VCaP (cell line): Measurements from ENCODE around the gene CHDH.
A peak's percentile ranks its signal among the peaks of the same experiment; 100 is the strongest.

Experiments used
- H3K27ac ChIP-seq: fragments of 450-650 bp; 2 replicates; pipeline ENCODE4 v1.5.1; 2017
- CTCF ChIP-seq: fragments of 450-650 bp; conservative IDR thresholded peaks from 2 replicates; pipeline ENCODE4 v1.5.1; 2017; ENCODE audit warnings: mild to moderate bottlenecking, moderate library complexity

The CHDH gene, protein sequence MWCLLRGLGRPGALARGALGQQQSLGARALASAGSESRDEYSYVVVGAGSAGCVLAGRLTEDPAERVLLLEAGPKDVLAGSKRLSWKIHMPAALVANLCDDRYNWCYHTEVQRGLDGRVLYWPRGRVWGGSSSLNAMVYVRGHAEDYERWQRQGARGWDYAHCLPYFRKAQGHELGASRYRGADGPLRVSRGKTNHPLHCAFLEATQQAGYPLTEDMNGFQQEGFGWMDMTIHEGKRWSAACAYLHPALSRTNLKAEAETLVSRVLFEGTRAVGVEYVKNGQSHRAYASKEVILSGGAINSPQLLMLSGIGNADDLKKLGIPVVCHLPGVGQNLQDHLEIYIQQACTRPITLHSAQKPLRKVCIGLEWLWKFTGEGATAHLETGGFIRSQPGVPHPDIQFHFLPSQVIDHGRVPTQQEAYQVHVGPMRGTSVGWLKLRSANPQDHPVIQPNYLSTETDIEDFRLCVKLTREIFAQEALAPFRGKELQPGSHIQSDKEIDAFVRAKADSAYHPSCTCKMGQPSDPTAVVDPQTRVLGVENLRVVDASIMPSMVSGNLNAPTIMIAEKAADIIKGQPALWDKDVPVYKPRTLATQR

DNA sequence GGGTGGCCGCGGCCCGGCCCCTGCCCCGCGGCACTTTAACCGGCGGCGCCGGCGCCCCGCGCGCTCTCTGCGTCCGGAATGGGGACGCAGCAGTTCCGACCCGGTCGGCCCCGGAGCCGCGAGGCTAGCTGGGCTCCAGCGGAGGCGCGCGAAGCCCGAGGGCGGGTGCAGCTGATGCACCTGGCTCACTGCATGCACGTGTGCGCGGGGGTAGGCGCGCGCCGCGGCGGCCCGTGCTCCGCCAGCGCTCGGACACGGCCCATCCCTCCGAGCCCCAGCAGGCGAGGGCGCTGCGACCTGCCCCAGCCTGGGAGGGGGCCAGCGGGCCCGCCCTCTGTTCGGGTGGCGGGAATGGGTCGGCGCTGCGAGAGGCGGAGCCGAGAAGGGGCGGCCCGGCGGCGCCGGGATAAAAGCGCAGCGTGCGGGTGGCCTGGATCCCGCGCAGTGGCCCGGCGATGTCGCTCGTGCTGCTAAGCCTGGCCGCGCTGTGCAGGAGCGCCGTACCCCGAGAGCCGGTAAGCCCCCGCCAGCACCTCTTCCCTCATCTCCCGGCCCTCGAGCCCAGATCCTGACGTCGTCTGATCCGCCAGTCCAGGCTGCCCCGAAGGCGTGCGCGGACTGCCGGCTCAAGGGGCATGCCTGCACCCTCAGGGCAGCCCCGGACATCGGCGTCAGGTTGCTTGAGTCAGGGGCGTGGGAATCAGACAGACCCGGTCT lies at the start of gene CHDH, which contains the start of gene IL17RB:
TSS of gene CHDH (minus strand) at position 286 of the 717 bp plus-strand sequence. CDS start 22,411 bp downstream, outside the sequence.
TSS of gene IL17RB (plus strand) at position 435 of the 717 bp plus-strand sequence. CDS start at position 456, 21 bp downstream.
- H3K27ac ChIP-seq: peak within 1 kb of the TSS; percentile 94
- no peak for TF ChIP-seq CTCF

DNA sequence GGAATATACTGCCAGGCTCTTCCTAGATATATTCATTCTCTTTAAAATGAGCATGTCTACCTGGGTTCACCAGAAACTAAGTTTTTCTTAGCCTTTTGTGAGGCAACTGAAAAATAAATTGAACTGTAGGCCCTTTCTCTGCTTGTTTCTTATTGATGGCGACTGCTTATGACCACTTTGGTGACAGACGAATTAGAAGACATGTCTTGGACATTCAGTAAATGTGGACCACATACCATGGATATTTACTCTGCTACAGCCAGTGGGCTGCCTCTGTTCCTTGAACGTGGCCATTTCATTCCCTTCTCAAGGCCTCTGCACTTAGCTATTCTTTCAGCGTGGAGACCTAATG lies 46.0 kb upstream of the CHDH start:
- no peak for TF ChIP-seq CTCF
- peak overlapping the region; percentile 86 for H3K27ac ChIP-seq

- peak within 1 kb of the TSS; percentile 86 for H3K27ac ChIP-seq
- no peak for TF ChIP-seq CTCF
Observed at GRCh38 chr3:53891497-53892285, 45.5 kb upstream of the CHDH start, which contains the start of gene SELENOK. SELENOK (minus strand) TSS chr3:53891859.

GRCh38 chr3:53890726-53891475 lies 44.7 kb upstream of the CHDH start:
- no peak for TF ChIP-seq CTCF
- H3K27ac ChIP-seq: peak overlapping the region; percentile 86

- H3K27ac ChIP-seq: no peak overlapping the region
- TF ChIP-seq CTCF: no peak
Observed at GRCh38 chr3:53888232-53888631, 42.0 kb upstream of the CHDH start.

GRCh38 chr3:53887446-53887845 lies 41.2 kb upstream of the CHDH start:
- H3K27ac ChIP-seq: no peak overlapping the region
- TF ChIP-seq CTCF: no peak
